NCI-H748 (cell line): ENCODE results near the gene ABHD11.

Source experiments
- DNase-seq: peaks from one replicate; lab custom pipeline; 2025; ENCODE audit not compliant: unreplicated experiment; lab: John Stamatoyannopoulos, UW

The ABHD11 gene

GRCh38 chr7:73702226-73702625, 36.4 kb downstream of the ABHD11 start:
- DNase-seq, result no peak

GRCh38 chr7:73701357-73701995, 37.1 kb downstream of the ABHD11 start:
- DNase-seq, result peak; percentile 10

GRCh38 chr7:73700581-73701134, 37.9 kb downstream of the ABHD11 start:
- DNase-seq, result no peak

DNA sequence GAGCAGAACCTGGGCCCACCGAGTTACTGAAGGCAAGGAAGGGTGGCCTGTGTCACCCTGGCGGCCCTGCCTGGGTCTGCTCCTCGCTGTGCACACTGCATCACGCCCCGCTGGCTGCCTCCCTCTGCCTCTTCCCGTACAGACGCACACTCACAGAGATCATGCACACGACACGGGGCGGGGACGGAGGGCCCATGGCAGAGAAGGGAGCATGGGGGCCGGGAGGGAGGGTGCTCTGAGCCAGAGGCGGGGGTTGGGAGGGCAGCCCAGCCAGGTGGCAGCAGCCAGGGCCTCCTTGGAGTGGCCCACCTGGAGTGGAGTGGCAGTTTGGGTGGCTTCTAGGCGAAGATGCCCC, 38.6 kb downstream of the ABHD11 start:
- DNase-seq, result no peak

DNA sequence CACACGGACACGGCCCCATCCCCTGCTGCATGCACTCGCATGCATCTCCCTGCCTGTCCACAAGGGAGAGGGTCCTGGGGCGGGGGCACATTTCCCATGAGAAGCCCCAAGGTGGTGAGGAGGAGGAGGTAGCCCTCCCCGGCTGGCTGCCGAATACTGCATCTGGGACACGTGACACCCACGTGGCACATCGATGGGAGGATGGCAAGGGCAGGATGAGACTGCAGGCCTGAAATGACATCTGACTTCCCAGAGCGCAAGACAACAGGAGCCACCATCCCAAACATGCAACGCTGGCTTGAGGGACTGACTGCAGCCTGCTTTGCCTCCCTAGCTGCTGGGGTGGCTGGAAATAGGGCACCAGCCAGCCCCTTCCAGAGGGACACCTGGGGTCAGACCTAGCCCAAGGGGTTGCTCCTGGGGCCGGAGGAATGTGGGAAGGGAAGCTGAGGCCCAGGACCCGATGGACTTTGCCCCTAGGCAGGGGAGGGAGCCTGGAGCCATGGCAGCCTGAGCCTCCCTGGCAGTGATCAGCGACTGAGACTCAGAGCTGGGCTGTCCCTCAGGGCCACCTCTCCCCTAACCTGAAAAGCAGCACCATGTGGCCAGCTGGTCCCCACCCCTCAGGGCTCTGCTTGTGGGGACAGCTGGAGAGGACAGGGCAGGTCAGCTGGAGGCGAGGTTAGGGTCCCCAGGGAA, 39.1 kb downstream of the ABHD11 start:
- no peak for DNase-seq

- DNase-seq, result no peak
These were observed 40.2 kb downstream of the ABHD11 start for GRCh38 chr7:73698410-73698809.

GRCh38 chr7:73696372-73696771, 42.2 kb downstream of the ABHD11 start:
- no peak for DNase-seq

DNA sequence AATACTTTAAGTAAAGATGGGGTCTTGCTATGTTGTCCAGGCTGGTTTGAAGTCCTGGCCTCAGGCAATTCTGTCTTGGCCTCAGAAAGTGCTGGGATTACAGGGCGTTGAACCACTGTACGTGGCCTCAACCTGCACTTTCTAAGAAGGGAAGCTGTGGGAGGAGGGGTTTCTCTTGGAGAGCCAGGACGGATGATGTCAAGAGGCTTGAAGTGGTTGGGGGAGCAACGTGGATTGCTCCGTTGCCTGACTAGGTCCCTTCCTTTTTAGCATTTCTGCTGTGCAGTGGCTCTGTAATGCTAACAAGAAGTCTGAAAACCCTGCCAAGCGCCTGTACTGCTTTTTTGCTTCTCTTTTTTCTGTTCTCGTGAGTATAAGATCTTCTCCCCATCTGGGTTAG, 48.0 kb downstream of the ABHD11 start:
- no peak for DNase-seq

- no peak for DNase-seq
These were observed 50.3 kb downstream of the ABHD11 start for GRCh38 chr7:73688288-73688687.
